ENCODE data around the gene FBLN1.

DNA sequence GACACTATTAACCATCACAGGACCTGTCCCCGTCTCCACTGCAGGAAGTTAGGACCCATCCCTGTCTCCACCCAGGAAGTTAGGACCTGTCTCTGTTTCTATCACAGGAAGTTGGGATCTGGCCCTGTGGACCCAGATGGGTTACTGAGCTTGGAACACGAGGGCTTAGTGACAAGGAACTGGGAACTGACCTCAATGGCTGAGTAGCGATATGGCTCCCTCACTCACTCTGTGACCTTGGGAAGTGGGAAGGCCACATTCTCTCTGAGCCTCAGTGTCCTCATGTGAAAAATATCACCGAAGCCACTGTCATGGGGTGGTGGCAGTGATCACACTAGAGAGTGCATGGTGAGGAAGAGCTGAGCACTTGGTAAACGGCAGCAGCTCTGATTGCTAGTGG lies 59.4 kb downstream of the FBLN1 start:
- no peak for TF ChIP-seq HNRNPK (IDR thresholded peaks at IDR 0.05; ENCODE audit: low read depth, low read length, poor library complexity, severe bottlenecking)
- TF ChIP-seq POLR2AphosphoS5 (IDR thresholded peaks at IDR 0.05; ENCODE audit: low read depth, low read length) = no peak
- TF ChIP-seq, protein P1, sequence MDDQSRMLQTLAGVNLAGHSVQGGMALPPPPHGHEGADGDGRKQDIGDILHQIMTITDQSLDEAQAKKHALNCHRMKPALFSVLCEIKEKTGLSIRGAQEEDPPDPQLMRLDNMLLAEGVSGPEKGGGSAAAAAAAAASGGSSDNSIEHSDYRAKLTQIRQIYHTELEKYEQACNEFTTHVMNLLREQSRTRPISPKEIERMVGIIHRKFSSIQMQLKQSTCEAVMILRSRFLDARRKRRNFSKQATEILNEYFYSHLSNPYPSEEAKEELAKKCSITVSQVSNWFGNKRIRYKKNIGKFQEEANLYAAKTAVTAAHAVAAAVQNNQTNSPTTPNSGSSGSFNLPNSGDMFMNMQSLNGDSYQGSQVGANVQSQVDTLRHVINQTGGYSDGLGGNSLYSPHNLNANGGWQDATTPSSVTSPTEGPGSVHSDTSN (CRISPR knock-in tag; IDR thresholded peaks at IDR 0.05; ENCODE audit: borderline replicate concordance) = no peak
- no peak for TF ChIP-seq ZNF737 (CRISPR knock-in tag; IDR thresholded peaks at IDR 0.05; ENCODE audit: borderline replicate concordance)
- no peak for TF ChIP-seq PTBP1 (IDR thresholded peaks at IDR 0.05; ENCODE audit: low read depth, low read length, poor library complexity, severe bottlenecking)
- no peak for TF ChIP-seq CTCF (CRISPR knock-in tag; IDR thresholded peaks at IDR 0.05)
- TF ChIP-seq RFX5 (IDR thresholded peaks at IDR 0.05; ENCODE audit: low read depth, low read length) = no peak
- TF ChIP-seq CREB1 (IDR thresholded peaks at IDR 0.05) = no peak
- no peak for TF ChIP-seq CREB1 (CRISPR knock-in tag; IDR thresholded peaks at IDR 0.05)
- no peak for TF ChIP-seq ZNF607 (CRISPR knock-in tag; IDR thresholded peaks at IDR 0.05; ENCODE audit: borderline replicate concordance)
- no peak for TF ChIP-seq IRF2 (CRISPR knock-in tag; IDR thresholded peaks at IDR 0.05)
- no peak for TF ChIP-seq DDIT3 (CRISPR knock-in tag; IDR thresholded peaks at IDR 0.05)
- TF ChIP-seq, protein P2, sequence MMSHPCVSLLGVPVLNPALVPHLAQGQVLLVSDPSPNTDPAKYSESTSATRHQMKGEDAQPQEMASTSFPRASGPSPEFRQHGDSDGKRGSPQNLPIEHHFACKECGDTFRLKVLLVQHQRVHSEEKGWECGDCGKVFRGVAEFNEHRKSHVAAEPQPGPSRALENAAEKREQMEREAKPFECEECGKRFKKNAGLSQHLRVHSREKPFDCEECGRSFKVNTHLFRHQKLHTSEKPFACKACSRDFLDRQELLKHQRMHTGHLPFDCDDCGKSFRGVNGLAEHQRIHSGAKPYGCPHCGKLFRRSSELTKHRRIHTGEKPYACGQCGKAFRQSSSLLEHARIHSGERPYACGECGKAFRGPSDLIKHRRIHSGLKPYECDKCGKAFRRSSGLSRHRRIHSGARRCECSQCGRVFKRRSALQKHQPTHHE (CRISPR knock-in tag; IDR thresholded peaks at IDR 0.05; ENCODE audit: borderline replicate concordance) = no peak
- no peak for TF ChIP-seq PITX1 (CRISPR knock-in tag; IDR thresholded peaks at IDR 0.05)
- TF ChIP-seq, protein P3, sequence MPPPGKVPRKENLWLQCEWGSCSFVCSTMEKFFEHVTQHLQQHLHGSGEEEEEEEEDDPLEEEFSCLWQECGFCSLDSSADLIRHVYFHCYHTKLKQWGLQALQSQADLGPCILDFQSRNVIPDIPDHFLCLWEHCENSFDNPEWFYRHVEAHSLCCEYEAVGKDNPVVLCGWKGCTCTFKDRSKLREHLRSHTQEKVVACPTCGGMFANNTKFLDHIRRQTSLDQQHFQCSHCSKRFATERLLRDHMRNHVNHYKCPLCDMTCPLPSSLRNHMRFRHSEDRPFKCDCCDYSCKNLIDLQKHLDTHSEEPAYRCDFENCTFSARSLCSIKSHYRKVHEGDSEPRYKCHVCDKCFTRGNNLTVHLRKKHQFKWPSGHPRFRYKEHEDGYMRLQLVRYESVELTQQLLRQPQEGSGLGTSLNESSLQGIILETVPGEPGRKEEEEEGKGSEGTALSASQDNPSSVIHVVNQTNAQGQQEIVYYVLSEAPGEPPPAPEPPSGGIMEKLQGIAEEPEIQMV (CRISPR knock-in tag; IDR thresholded peaks at IDR 0.05; ENCODE audit: low read depth) = no peak

Measured in HepG2 (cell line).